ENCODE results near the gene BIRC7. TPM values are rescaled to one million over a fixed set of nuclear protein-coding genes. Genes with fewer than 3 reads are reported as not detected.
A peak's percentile ranks its signal among the peaks of the same experiment; 100 is the strongest.

Gene BIRC7
- total RNA-seq, 2 experiments from 2014 or later: 0.37 to 0.74 TPM

DNA sequence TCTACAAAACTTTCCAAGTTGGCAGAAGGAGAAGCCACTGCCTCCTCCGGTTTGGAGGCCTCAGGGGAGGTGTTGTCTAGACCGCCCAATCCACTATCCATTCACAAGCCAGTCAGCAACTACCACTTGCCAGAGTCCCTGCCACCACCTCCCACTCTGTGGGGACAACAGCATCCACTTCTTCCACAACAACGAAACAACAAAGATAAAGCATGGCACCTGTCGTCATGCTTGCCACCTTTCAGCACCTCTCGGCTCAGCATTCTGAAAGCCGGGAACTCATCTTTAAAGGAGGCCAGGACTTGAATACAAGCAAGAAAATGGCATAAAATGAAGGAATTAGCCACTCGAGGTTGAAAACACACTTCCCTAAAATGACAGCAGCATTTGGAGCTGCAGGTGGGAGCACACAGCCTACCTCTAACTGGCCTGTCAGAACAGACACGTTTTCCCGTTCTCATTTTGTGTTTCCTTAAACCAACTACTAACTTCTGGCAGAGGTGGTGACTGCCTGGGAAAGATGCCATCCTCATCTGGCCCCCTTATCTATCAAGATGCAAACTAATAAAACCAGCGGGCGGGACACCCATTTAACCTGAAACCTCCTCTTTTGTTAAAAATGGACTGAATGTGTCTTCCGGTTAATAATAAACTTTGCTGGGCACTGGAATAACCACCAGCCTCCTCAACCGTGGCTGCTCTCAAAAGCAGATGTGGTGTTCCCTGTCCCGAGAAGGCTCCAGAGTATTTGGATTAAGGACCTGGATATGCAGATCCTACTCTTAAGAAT lies 41.5 kb upstream of the BIRC7 start:
- DNase-seq (no peak), ATAC-seq (no peak)
- H3K27ac Mint-ChIP-seq: no peak overlapping the region
- H3K4me3 Mint-ChIP-seq: no peak overlapping the region
- no peaks in the 10 kb centered on the region for H3K27me3 Mint-ChIP-seq (ENCODE audit: low read depth)
- H3K4me1 Mint-ChIP-seq (ENCODE audit: low read depth): peaks cover 8% of the 10 kb centered on the region
- CTCF ChIA-PET: no interaction called here
- POLR2A ChIA-PET: no interaction called here
- H3K36me3 Mint-ChIP-seq (ENCODE audit: low read depth): peaks cover 22% of the 10 kb centered on the region
- H3K9me3 Mint-ChIP-seq (ENCODE audit: insufficient read depth): no peaks in the 10 kb centered on the region

DNA sequence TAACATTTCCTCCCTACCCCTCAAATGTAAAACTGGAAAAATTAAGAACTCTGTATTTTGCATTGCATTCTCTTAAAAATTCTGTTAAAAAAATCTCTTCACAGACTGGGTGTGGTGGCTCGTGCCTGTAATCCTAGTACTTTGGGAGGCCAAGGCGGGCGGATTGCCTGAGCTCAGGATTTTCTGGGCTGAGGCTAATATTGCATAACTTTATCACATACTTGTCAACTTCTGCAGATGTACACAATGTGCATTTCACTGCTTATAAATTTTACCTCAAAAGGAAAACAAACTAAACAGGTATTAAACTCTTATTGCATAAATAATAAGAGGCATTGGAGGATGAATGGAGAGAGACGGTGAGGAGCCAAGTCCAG lies 40.9 kb upstream of the BIRC7 start:
- no peak overlapping the region for H3K27ac Mint-ChIP-seq
- H3K4me3 Mint-ChIP-seq: no peak overlapping the region
- DNase-seq (no peak), ATAC-seq (no peak)
- ChIA-PET CTCF (no interaction called here), POLR2A (no interaction called here)
- H3K27me3 Mint-ChIP-seq (ENCODE audit: low read depth): no peaks in the 10 kb centered on the region
- peaks cover 25% of the 10 kb centered on the region for H3K36me3 Mint-ChIP-seq (ENCODE audit: low read depth)
- peaks cover 8% of the 10 kb centered on the region for H3K4me1 Mint-ChIP-seq (ENCODE audit: low read depth)
- no peaks in the 10 kb centered on the region for H3K9me3 Mint-ChIP-seq (ENCODE audit: insufficient read depth)

DNA sequence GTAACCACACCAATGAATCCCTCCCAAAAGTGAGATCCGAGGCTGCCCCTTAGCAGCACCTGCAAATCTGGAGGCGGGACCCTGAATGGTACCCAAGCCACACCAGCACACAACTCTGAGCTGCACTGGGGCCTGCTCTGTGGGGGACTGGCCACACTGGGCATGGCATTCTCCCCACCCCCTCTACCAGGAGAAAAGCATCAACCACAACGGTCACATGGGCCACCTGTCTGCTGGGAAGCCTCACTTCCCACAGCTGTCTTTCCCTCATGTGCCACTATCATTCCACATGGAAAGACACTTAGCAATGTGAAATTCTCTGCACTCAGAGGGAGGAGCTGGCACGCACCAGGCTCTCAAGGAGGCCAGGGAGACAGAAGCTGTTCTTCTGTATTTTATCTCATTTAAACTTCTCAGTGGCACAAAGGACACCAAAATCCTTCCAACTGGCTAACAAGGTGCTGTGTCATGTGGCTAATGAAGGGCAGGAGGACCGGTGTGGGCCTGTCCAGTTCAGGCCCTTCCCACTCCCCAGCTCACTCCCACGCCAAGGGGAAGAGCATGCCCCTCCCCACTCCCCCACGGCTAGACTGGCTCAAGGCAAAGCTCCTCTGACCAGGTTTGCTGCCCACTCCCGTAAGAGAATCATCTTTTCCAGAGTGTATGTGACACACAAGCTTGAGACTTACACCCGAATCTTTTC lies 38.8 kb upstream of the BIRC7 start:
- no peaks in the 10 kb centered on the region for H3K9me3 Mint-ChIP-seq (ENCODE audit: insufficient read depth)
- ChIA-PET CTCF (interaction anchor here (2.1 kb wide), 1 partner anchor 26 kb away, joined by 10 read pairs; no protein-coding TSS in a partner anchor), POLR2A (no interaction called here)
- no peak overlapping the region for H3K4me3 Mint-ChIP-seq
- H3K27me3 Mint-ChIP-seq (ENCODE audit: low read depth): no peaks in the 10 kb centered on the region
- H3K4me1 Mint-ChIP-seq (ENCODE audit: low read depth): peaks cover 8% of the 10 kb centered on the region
- ATAC-seq (no peak), DNase-seq (no peak)
- H3K27ac Mint-ChIP-seq: peak overlapping the region; percentile 34
- peaks cover 36% of the 10 kb centered on the region for H3K36me3 Mint-ChIP-seq (ENCODE audit: low read depth)

DNA sequence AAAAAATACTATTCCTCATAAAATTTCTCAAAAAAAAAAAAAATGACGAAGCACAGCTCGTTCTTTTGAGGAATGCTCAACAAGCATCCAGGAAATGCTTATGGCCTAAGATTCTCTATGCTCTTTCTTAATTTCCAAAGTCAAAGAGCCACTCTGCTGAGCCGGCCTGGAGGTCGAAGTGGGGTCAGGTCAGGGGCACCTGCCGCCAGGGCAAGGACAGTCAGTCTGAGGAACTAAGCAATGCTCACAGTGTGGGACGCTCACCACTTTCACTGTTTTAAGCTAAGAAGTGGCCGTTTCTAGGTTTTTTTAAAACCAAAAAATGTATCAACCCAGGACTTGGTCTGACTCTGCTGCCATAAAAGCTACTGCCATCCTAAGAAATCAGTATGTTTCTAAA lies 37.1 kb upstream of the BIRC7 start:
- peaks cover 8% of the 10 kb centered on the region for H3K4me1 Mint-ChIP-seq (ENCODE audit: low read depth)
- CTCF ChIA-PET: interaction anchor here (2.1 kb wide), 2 partner anchors 15 to 24 kb away, joined by 5 to 10 read pairs; no protein-coding TSS in a partner anchor
- H3K9me3 Mint-ChIP-seq (ENCODE audit: insufficient read depth): no peaks in the 10 kb centered on the region
- H3K27ac Mint-ChIP-seq: no peak overlapping the region
- no peak for ATAC-seq
- no peak overlapping the region for H3K4me3 Mint-ChIP-seq
- peaks cover 40% of the 10 kb centered on the region for H3K36me3 Mint-ChIP-seq (ENCODE audit: low read depth)
- no peaks in the 10 kb centered on the region for H3K27me3 Mint-ChIP-seq (ENCODE audit: low read depth)
- POLR2A ChIA-PET: no interaction called here
- no peak for DNase-seq

DNA sequence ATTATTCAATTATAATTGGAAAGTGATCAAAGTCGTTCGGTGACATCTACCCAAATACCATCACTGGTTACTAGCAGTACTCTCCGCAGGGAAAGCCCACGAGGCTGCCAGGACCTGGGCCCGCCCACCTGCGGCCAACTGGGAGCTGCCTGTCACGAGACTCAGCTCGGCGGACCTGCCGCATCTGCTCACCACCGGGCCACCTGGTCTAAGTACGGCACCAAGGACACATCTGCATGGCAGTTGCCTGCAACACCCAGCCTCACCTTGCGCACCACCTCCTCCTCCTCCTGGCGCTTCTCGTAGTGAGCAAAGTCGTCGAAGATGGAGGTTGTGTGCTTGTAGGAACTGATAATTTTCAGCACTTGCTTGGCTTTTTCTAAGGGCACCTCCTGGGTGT lies 33.7 kb upstream of the BIRC7 start:
- peaks cover 33% of the 10 kb centered on the region for H3K36me3 Mint-ChIP-seq (ENCODE audit: low read depth)
- no peak overlapping the region for H3K27ac Mint-ChIP-seq
- no peaks in the 10 kb centered on the region for H3K9me3 Mint-ChIP-seq (ENCODE audit: insufficient read depth)
- H3K4me1 Mint-ChIP-seq (ENCODE audit: low read depth): peaks cover 12% of the 10 kb centered on the region
- no peak for ATAC-seq
- no peak overlapping the region for H3K4me3 Mint-ChIP-seq
- CTCF ChIA-PET: no interaction called here
- DNase-seq: no peak
- POLR2A ChIA-PET: no interaction called here
- H3K27me3 Mint-ChIP-seq (ENCODE audit: low read depth): no peaks in the 10 kb centered on the region

DNA sequence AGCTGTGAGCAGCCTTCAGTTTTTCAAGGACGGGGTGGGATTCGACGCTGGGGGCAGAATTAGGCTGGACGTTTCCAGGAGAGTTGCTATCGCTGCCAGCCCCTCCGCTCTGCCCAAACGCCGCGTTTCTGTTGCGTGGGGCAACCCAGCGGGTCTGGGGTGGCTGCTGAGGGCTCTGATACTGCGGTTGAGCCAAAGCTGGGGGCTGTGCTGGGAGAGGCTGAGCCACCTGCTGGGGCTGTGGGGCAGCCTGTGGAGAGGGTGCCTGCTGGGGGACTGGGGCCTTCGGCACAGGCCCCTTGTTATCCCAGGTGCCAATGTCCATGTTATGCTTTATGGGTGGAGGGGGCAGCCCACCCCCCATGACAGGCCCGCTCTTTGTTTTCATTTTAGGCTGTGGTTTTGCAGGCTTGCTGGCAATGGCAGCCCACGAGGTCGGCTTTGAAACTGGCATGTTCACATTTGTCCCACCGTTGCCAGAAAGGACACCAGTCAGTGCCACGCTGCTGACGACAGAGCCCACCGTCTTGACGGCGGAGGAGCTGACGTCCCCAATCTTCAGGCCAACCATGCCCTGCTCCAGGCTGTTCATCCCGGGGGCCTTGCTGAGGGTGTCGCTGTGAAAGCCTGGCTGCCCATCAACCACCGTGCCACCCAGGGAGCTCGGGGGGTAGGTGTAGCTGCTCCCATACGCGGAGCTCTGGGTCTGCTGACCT lies 32.7 kb upstream of the BIRC7 start:
- POLR2A ChIA-PET: no interaction called here

DNA sequence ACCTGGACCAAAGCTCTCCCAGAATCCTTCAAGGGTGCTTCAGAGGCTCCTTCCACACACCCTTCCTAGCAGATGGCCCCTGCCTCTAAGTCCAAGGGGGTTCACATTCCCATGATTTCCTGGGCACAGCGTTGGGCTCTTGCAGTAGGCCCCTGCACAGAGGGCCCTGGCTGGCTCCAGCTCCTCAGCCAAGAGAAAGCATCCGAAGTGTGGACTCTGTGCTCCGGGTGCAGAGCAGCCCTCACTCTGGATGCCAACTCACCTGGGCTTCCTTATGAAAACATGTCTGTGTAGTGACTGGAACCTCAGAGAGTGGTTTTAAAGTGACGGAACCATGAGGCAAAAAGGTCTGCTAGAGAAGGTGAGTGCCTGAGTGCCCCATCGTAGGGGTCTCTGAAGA lies 31.3 kb upstream of the BIRC7 start:
- peaks cover 32% of the 10 kb centered on the region for H3K36me3 Mint-ChIP-seq (ENCODE audit: low read depth)
- DNase-seq (no peak), ATAC-seq (no peak)
- H3K4me3 Mint-ChIP-seq: no peak overlapping the region
- POLR2A ChIA-PET: no interaction called here
- no peak overlapping the region for H3K27ac Mint-ChIP-seq
- CTCF ChIA-PET: interaction anchor here (2.8 kb wide), 1 partner anchor 19 kb away, joined by 10 read pairs; no protein-coding TSS in a partner anchor
- no peaks in the 10 kb centered on the region for H3K9me3 Mint-ChIP-seq (ENCODE audit: insufficient read depth)
- peaks cover 4% of the 10 kb centered on the region for H3K4me1 Mint-ChIP-seq (ENCODE audit: low read depth)
- no peaks in the 10 kb centered on the region for H3K27me3 Mint-ChIP-seq (ENCODE audit: low read depth)

More for the DNA sequence above, 32.7 kb upstream of the BIRC7 start:
- Mint-ChIP-seq H3K27me3 (ENCODE audit: low read depth) (no peaks in the 10 kb centered on the region), H3K36me3 (ENCODE audit: low read depth) (peaks cover 31% of the 10 kb centered on the region), H3K27ac (no peak overlapping the region), H3K9me3 (ENCODE audit: insufficient read depth) (no peaks in the 10 kb centered on the region), H3K4me3 (no peak overlapping the region), H3K4me1 (ENCODE audit: low read depth) (peaks cover 4% of the 10 kb centered on the region)
- ATAC-seq: no peak
- DNase-seq: no peak
- CTCF ChIA-PET: interaction anchor here (0.7 to 2.8 kb wide), 2 partner anchors 20 to 113 kb away, joined by 3 to 10 read pairs; no protein-coding TSS in a partner anchor

DNA sequence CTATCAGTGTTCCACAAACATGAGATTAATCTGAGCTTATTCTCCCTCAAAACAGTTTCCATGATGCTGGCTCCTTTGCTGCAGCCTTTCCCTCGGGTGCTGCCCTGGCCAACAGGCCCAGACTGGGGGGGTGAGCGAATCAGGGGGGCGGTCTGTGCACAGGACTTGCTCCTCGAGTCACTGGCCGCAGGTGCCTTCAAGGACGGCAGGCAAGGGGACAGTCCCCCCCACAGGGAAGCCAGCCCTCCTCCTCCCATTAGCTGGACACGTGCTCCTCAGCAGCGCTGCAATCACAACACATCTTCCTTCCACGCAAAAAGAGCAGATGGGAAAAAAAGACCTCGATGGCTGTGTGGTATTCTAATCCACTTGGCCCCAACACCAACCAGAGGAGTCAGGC lies 29.8 kb upstream of the BIRC7 start:
- Mint-ChIP-seq H3K9me3 (ENCODE audit: insufficient read depth) (no peaks in the 10 kb centered on the region), H3K4me1 (ENCODE audit: low read depth) (peaks cover 8% of the 10 kb centered on the region), H3K4me3 (no peak overlapping the region), H3K27ac (no peak overlapping the region), H3K36me3 (ENCODE audit: low read depth) (peaks cover 37% of the 10 kb centered on the region), H3K27me3 (ENCODE audit: low read depth) (no peaks in the 10 kb centered on the region)
- ChIA-PET POLR2A (interaction anchor here (0.6 kb wide), 1 partner anchor 11 kb away, joined by 3 read pairs; no protein-coding TSS in a partner anchor), CTCF (interaction anchor here (1.4 kb wide), 1 partner anchor 17 kb away, joined by 6 read pairs; no protein-coding TSS in a partner anchor)
- DNase-seq: no peak
- no peak for ATAC-seq

DNA sequence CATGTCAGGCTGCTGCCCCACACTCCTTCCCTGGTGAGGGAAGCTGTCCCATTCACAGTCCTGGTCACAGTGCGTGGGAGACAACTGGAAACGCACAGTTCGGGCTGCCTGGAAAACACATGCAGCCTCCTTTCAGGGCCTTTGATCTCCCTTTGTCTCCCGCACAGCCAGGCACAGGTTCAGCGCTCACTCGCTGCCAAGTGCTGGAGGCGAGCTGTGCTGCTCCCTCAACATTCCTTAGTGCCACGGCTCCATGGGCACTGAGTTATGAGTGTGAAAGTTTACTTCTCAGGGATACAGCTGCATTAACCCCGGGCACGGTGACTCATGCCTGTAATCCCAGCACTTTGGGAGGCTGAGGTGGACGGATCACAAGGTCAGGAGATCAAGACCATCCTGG lies 28.8 kb upstream of the BIRC7 start:
- ChIA-PET POLR2A (no interaction called here), CTCF (interaction anchor here (1.4 kb wide), 1 partner anchor 16 kb away, joined by 6 read pairs; no protein-coding TSS in a partner anchor)
- no peaks in the 10 kb centered on the region for H3K9me3 Mint-ChIP-seq (ENCODE audit: insufficient read depth)
- H3K27me3 Mint-ChIP-seq (ENCODE audit: low read depth): no peaks in the 10 kb centered on the region
- no peak for DNase-seq
- no peak for ATAC-seq
- peaks cover 9% of the 10 kb centered on the region for H3K4me1 Mint-ChIP-seq (ENCODE audit: low read depth)
- H3K27ac Mint-ChIP-seq: no peak overlapping the region
- H3K36me3 Mint-ChIP-seq (ENCODE audit: low read depth): peaks cover 33% of the 10 kb centered on the region
- no peak overlapping the region for H3K4me3 Mint-ChIP-seq

DNA sequence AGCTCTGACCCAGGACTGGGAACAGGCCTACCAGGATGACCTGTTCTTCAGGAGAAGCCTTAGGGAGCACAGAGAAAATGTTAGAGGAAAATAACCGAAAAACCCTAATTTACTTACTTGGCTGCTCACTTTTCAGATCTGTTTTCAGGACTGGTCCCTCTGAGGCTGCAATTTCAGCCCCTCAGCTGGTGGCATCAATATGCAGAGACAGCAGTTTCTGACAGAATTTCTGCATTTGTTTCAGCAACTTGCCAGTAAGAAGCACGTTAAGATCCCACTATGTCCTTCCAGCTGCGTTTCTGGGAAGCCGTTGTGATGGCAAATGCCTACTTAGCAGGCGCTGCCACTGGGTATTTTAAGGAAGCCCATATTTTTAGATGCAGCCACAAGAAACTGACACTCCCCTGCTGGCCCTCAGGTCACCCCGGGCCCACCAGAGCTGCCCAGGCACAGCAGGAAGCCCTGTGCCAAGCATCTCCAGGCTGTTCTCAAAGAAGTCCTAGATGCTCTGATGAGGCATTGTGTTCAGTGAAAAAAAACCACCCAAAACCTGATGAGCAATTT lies 27.3 kb upstream of the BIRC7 start:
- DNase-seq: no peak
- ATAC-seq: no peak
- no peaks in the 10 kb centered on the region for H3K9me3 Mint-ChIP-seq (ENCODE audit: insufficient read depth)
- ChIA-PET CTCF (no interaction called here), POLR2A (no interaction called here)
- H3K36me3 Mint-ChIP-seq (ENCODE audit: low read depth): peaks cover 43% of the 10 kb centered on the region
- H3K27me3 Mint-ChIP-seq (ENCODE audit: low read depth): no peaks in the 10 kb centered on the region
- no peak overlapping the region for H3K27ac Mint-ChIP-seq
- no peak overlapping the region for H3K4me3 Mint-ChIP-seq
- H3K4me1 Mint-ChIP-seq (ENCODE audit: low read depth): peaks cover 22% of the 10 kb centered on the region

DNA sequence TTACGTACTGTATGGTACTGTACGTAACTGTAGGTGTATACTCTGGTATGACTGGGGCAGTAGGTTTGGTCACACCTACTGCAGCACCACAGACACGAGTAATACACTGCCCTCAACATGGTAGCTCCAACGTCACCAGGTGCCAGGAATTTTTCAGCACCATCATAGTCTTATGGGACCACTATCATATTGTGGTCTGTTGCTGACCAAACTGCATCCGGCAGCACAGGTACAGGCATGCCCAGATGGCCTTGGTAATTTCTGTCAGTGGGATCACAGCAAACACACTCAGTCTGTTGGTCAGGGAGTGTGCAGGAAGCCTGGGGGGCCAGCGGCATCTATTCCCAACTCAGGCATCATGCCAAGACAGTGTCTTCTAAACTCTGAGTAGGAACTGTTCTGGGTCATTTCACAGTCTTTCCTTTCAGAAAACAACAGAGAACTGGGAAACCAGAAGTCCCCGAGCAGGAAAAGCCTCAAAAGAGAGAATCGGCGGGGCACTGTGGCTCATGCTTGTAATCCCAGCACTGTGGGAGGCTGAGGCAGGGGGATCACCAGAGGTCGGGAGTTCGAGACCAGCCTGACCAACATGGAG lies 25.6 kb upstream of the BIRC7 start:
- H3K27ac Mint-ChIP-seq: no peak overlapping the region
- H3K36me3 Mint-ChIP-seq (ENCODE audit: low read depth): peaks cover 59% of the 10 kb centered on the region
- ChIA-PET POLR2A (no interaction called here), CTCF (interaction anchor here (7.0 kb wide), 1 partner anchor 13 kb away, joined by 48 read pairs; no protein-coding TSS in a partner anchor)
- H3K4me1 Mint-ChIP-seq (ENCODE audit: low read depth): peaks cover 39% of the 10 kb centered on the region
- ATAC-seq: no peak
- H3K27me3 Mint-ChIP-seq (ENCODE audit: low read depth): no peaks in the 10 kb centered on the region
- H3K4me3 Mint-ChIP-seq: no peak overlapping the region
- DNase-seq: no peak
- no peaks in the 10 kb centered on the region for H3K9me3 Mint-ChIP-seq (ENCODE audit: insufficient read depth)

Measured in activated CD8-positive, alpha-beta T cell treated with anti-CD3 and anti-CD28 coated beads, Interleukin-2, amount 10 ng/mL, durations not matched to agents 7 days and 5 days (primary cell).